ENCODE results near the gene CYTH1.

The CYTH1 gene

DNA sequence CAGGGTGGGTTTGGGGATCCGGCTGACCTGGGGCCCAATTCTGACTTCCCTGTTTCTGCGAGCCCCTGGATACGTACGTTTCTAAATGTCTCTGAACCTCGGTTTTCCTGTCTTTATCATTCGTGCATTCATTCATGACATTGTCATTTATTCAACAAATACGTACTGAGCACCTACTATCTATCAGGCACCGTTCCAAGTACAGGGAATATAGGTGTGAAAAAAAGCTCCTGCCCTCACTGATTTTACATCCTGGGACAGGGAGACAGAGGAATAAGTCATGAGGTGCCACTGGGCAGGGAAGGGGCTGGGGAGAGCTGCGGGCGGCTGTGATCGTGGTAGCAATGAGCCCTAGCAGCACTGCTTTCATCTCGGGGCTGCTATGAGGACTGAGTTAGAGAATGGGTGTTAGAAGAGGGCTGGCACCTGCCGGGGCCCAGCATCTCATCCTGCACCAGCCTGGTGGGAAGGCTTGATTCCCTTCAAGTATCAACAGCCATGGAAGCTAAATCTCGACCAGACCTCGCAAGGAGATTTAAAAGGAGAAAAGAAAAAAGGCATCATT lies 116.6 kb downstream of the CYTH1 start:
- Histone ChIP-seq H3K27me3 (ENCODE audit: insufficient read depth, low read length, poor library complexity) (no peaks in the 10 kb centered on the region), H2AFZ (ENCODE audit: low read depth, low read length) (no peak overlapping the region), H3K4me3 (ENCODE audit: low read depth in 1 of 2, low read length in 2 of 2) (no peak overlapping the region), H3K4me2 (ENCODE audit: insufficient read depth, low read length) (no peak overlapping the region), H3K4me1 (ENCODE audit: insufficient read depth, low read length) (peaks cover 5% of the 10 kb centered on the region; the same call in 1 of the 2 replicates), H3K79me2 (ENCODE audit: insufficient read depth, low read length) (no peaks in the 10 kb centered on the region), H3K27ac (ENCODE audit: low read length) (no peak overlapping the region), H3K36me3 (ENCODE audit: insufficient read depth, low read length) (no peaks in the 10 kb centered on the region), H4K20me1 (ENCODE audit: insufficient read depth, low read length) (no peaks in the 10 kb centered on the region; the same call in 1 of the 2 replicates), H3K9me3 (ENCODE audit: insufficient read depth, low read length, severe bottlenecking) (no peaks in the 10 kb centered on the region), H3K9ac (ENCODE audit: low read depth, low read length) (no peak overlapping the region)
- ATAC-seq (ENCODE audit: insufficient read depth, low read depth) (peak; percentile 48), DNase-seq (no peak)
- TF ChIP-seq, protein P1, sequence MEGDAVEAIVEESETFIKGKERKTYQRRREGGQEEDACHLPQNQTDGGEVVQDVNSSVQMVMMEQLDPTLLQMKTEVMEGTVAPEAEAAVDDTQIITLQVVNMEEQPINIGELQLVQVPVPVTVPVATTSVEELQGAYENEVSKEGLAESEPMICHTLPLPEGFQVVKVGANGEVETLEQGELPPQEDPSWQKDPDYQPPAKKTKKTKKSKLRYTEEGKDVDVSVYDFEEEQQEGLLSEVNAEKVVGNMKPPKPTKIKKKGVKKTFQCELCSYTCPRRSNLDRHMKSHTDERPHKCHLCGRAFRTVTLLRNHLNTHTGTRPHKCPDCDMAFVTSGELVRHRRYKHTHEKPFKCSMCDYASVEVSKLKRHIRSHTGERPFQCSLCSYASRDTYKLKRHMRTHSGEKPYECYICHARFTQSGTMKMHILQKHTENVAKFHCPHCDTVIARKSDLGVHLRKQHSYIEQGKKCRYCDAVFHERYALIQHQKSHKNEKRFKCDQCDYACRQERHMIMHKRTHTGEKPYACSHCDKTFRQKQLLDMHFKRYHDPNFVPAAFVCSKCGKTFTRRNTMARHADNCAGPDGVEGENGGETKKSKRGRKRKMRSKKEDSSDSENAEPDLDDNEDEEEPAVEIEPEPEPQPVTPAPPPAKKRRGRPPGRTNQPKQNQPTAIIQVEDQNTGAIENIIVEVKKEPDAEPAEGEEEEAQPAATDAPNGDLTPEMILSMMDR (IDR thresholded peaks at IDR 0.05; ENCODE audit: borderline replicate concordance, extremely low read depth, low read length, poor library complexity, severe bottlenecking) = no peak

GRCh38 chr17:78664476-78665386 lies 117.3 kb downstream of the CYTH1 start:
- Histone ChIP-seq H3K27ac (ENCODE audit: low read length) (no peak overlapping the region), H3K4me3 (ENCODE audit: low read depth in 1 of 2, low read length in 2 of 2) (no peak overlapping the region), H3K9me3 (ENCODE audit: insufficient read depth, low read length, severe bottlenecking) (no peaks in the 10 kb centered on the region), H3K9ac (ENCODE audit: low read depth, low read length) (no peak overlapping the region), H3K27me3 (ENCODE audit: insufficient read depth, low read length, poor library complexity) (no peaks in the 10 kb centered on the region), H2AFZ (ENCODE audit: low read depth, low read length) (no peak overlapping the region), H3K4me2 (ENCODE audit: insufficient read depth, low read length) (no peak overlapping the region), H3K36me3 (ENCODE audit: insufficient read depth, low read length) (no peaks in the 10 kb centered on the region), H3K79me2 (ENCODE audit: insufficient read depth, low read length) (no peaks in the 10 kb centered on the region), H3K4me1 (ENCODE audit: insufficient read depth, low read length) (peaks cover 5% of the 10 kb centered on the region; the same call in 1 of the 2 replicates), H4K20me1 (ENCODE audit: insufficient read depth, low read length) (no peaks in the 10 kb centered on the region; the same call in 1 of the 2 replicates)
- DNase-seq (no peak), ATAC-seq (ENCODE audit: insufficient read depth, low read depth) (no peak)
- TF ChIP-seq, protein P1 (IDR thresholded peaks at IDR 0.05; ENCODE audit: borderline replicate concordance, extremely low read depth, low read length, poor library complexity, severe bottlenecking) = no peak
- TF ChIP-seq EZH2 (IDR thresholded peaks at IDR 0.05; ENCODE audit: borderline replicate concordance, low read depth, low read length, severe bottlenecking) = no peak

DNA sequence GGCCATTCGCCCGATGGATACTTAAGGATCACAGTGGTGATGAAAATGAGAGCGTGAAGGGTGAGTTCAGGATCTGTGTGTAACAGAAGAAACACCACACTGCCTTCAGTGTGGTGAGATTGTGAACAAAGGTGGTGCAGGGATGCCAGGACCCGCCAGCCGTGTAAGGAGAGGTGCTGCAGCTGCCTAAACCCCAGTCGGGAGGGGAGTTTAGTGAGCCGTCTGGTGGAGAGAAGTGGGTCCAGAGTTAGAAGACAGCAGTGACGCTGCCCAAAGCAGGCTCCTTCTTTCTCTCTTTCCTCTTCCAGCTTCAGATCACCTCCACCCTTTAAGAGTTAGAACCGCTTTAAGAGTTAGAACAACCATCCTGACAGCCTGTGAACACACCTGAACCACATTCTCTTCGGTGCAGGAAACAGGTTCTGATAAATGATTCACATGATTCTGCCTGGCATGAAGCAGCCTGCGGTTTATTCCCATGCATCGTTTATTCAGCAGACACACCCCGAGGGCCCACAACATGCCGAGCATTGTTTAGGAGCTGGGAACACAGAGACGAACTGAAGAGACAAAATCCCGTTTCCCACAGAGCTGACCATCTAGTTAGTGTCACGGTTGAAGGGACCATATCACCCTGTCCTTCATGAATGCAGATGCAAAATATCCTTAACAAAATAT lies 120.8 kb downstream of the CYTH1 start:
- H4K20me1 ChIP-seq (ENCODE audit: insufficient read depth, low read length) = no peaks in the 10 kb centered on the region; the same call in 1 of the 2 replicates
- DNase-seq (no peak), ATAC-seq (ENCODE audit: insufficient read depth, low read depth) (no peak)
- H3K9me3 ChIP-seq (ENCODE audit: insufficient read depth, low read length, severe bottlenecking) = no peaks in the 10 kb centered on the region
- H3K79me2 ChIP-seq (ENCODE audit: insufficient read depth, low read length) = no peaks in the 10 kb centered on the region
- no peak overlapping the region for H3K9ac ChIP-seq (ENCODE audit: low read depth, low read length)
- TF ChIP-seq, protein P1 (IDR thresholded peaks at IDR 0.05; ENCODE audit: borderline replicate concordance, extremely low read depth, low read length, poor library complexity, severe bottlenecking) = no peak
- no peak for TF ChIP-seq EZH2 (IDR thresholded peaks at IDR 0.05; ENCODE audit: borderline replicate concordance, low read depth, low read length, severe bottlenecking)
- no peak overlapping the region for H3K4me3 ChIP-seq (ENCODE audit: low read depth in 1 of 2, low read length in 2 of 2)
- H3K27ac ChIP-seq (ENCODE audit: low read length) = no peak overlapping the region
- H3K36me3 ChIP-seq (ENCODE audit: insufficient read depth, low read length) = no peaks in the 10 kb centered on the region
- peaks cover 5% of the 10 kb centered on the region; the same call in 1 of the 2 replicates for H3K4me1 ChIP-seq (ENCODE audit: insufficient read depth, low read length)
- no peak overlapping the region for H3K4me2 ChIP-seq (ENCODE audit: insufficient read depth, low read length)
- H2AFZ ChIP-seq (ENCODE audit: low read depth, low read length) = no peak overlapping the region
- H3K27me3 ChIP-seq (ENCODE audit: insufficient read depth, low read length, poor library complexity) = no peaks in the 10 kb centered on the region

Measured in DND-41 (cell line).